ENCODE measurements around the gene TMEM150B.

- TF ChIP-seq EP300 (IDR thresholded peaks at IDR 0.05) (no peak), POLR2A (IDR thresholded peaks at IDR 0.05) (no peak), POLR2AphosphoS5 (IDR thresholded peaks at IDR 0.05) (no peak)
- TF ChIP-seq, protein P1, sequence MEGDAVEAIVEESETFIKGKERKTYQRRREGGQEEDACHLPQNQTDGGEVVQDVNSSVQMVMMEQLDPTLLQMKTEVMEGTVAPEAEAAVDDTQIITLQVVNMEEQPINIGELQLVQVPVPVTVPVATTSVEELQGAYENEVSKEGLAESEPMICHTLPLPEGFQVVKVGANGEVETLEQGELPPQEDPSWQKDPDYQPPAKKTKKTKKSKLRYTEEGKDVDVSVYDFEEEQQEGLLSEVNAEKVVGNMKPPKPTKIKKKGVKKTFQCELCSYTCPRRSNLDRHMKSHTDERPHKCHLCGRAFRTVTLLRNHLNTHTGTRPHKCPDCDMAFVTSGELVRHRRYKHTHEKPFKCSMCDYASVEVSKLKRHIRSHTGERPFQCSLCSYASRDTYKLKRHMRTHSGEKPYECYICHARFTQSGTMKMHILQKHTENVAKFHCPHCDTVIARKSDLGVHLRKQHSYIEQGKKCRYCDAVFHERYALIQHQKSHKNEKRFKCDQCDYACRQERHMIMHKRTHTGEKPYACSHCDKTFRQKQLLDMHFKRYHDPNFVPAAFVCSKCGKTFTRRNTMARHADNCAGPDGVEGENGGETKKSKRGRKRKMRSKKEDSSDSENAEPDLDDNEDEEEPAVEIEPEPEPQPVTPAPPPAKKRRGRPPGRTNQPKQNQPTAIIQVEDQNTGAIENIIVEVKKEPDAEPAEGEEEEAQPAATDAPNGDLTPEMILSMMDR (IDR thresholded peaks at IDR 0.05) = no peak
These were observed 33.4 kb upstream of the TMEM150B start for GRCh38 chr19:55358493-55358892.
